Tibial nerve (tissue), 4 donors: ENCODE data around the gene ADAM10. TPM values are rescaled to one million over a fixed set of nuclear protein-coding genes. Genes with fewer than 3 reads are reported as not detected.

Experiments used
- DNase-seq, 2 donors: peaks; one replicate each; pipeline ENCODE4 v3.0.0-alpha.2; 2019; ENCODE audit warnings: low spot score in 2 of 2
- H3K27ac ChIP-seq, 4 donors: fragments of 200-600 bp; sonication (generic) in 3 of 4; one replicate each; pipeline ENCODE4 v1.5.1; 2017 to 2019; ENCODE audit warnings: mild to moderate bottlenecking in 1 of 4
- H3K27me3 ChIP-seq, 2 donors: fragments of 200-600 bp; sonication (generic) in 1 of 2; one replicate each; pipeline versions ENCODE4 v1.5.1 to v1.6.0; 2017 to 2019
- H3K36me3 ChIP-seq, 3 donors: fragments of 200-600 bp; sonication (generic); one replicate each; pipeline ENCODE4 v1.5.1; 2018 to 2019
- H3K4me1 ChIP-seq, 4 donors: fragments of 200-600 bp; sonication (generic) in 3 of 4; one replicate each; pipeline ENCODE4 v1.5.1; 2017 to 2019
- H3K4me3 ChIP-seq, 4 donors: fragments of 200-600 bp; sonication (generic) in 3 of 4; one replicate each; pipeline ENCODE4 v1.5.1; 2017 to 2019; ENCODE audit warnings: mild to moderate bottlenecking in 1 of 4, moderate library complexity in 1 of 4
- H3K9me3 ChIP-seq, 4 donors: fragments of 200-600 bp; sonication (generic) in 3 of 4; one replicate each; pipeline ENCODE4 v1.5.1; 2017 to 2019
- CTCF ChIP-seq, 5 experiments: fragments of 200-600 bp in 3 of 5; fragments of 450-650 bp in 2 of 5; sonication (generic) in 3 of 5; IDR thresholded peaks; one replicate each; pipeline ENCODE4 v1.5.1; 2016 to 2019; ENCODE audit warnings: antibody characterized with exemption in 5 of 5, mild to moderate bottlenecking in 3 of 5, moderate library complexity in 2 of 5
- EP300 ChIP-seq, 2 donors: sonication (generic); formaldehyde crosslinking; IDR thresholded peaks; one replicate each; pipeline ENCODE4 v1.6.1; 2017; ENCODE audit warnings: antibody characterized with exemption in 2 of 2, mild to moderate bottlenecking in 1 of 2
- POLR2A ChIP-seq, 2 donors: fragments of 450-650 bp; IDR thresholded peaks; one replicate each; pipeline ENCODE4 v1.6.1; 2017; ENCODE audit warnings: antibody characterized with exemption in 2 of 2, mild to moderate bottlenecking in 2 of 2, moderate library complexity in 2 of 2
- WGBS, 2 donors: methylation state at CpG; one replicate each; pipeline ENCODE4 v1.1.5; 2018; 5-methylcytosine and 5-hydroxymethylcytosine counted together
- total RNA-seq, 4 donors: library from RNA; depleted of rRNA; stranded (reverse); fragments of >200 nt; gene quantifications; one replicate each; pipeline ENCODE4 v1.1.0, GENCODE V29; 2016

The ADAM10 gene
- total RNA-seq, 4 donors from 2014 or later: 64.8 to 132 (median 94.3) TPM

GRCh38 chr15:58746174-58746573, 3.3 kb downstream of the ADAM10 start:
- no peak for DNase-seq
- WGBS, 2 donors: 86 to 92% methylated on average over 1 of the region's 1 CpG
- peak overlapping the region in 1 of 4 donors; percentile 22 for H3K4me3 ChIP-seq
- peaks cover 0 to 71% (median 27%) of the 10 kb centered on the region in 4 donors for H3K4me1 ChIP-seq
- no peaks in the 10 kb centered on the region for H3K36me3 ChIP-seq
- TF ChIP-seq EP300 (IDR thresholded peaks at IDR 0.05) (no peak), CTCF (IDR thresholded peaks at IDR 0.05) (no peak), POLR2A (IDR thresholded peaks at IDR 0.05) (no peak)
- no peaks in the 10 kb centered on the region for H3K9me3 ChIP-seq
- peak overlapping the region in 3 of 4 donors; percentile 5 to 96 (median 73) for H3K27ac ChIP-seq
- no peaks in the 10 kb centered on the region for H3K27me3 ChIP-seq

- no peak for TF ChIP-seq CTCF (IDR thresholded peaks at IDR 0.05)
- TF ChIP-seq EP300 (IDR thresholded peaks at IDR 0.05): no peak
- TF ChIP-seq POLR2A (IDR thresholded peaks at IDR 0.05): no peak
- no peaks in the 10 kb centered on the region for H3K27me3 ChIP-seq
- no peak overlapping the region for H3K4me3 ChIP-seq
- no peaks in the 10 kb centered on the region for H3K36me3 ChIP-seq
- H3K4me1 ChIP-seq: peaks cover 0 to 92% (median 30%) of the 10 kb centered on the region in 4 donors
- no peak for DNase-seq
- WGBS, 2 donors: 74 to 78% methylated on average over 5 of the region's 5 CpGs
- H3K9me3 ChIP-seq: no peaks in the 10 kb centered on the region
- H3K27ac ChIP-seq: peak overlapping the region in 2 of 4 donors; percentile 30 to 31
Observed at GRCh38 chr15:58742819-58743502, 6.5 kb downstream of the ADAM10 start.

GRCh38 chr15:58742022-58742813, 7.3 kb downstream of the ADAM10 start:
- Histone ChIP-seq H3K4me1 (peaks cover 0 to 92% (median 33%) of the 10 kb centered on the region in 4 donors), H3K9me3 (no peaks in the 10 kb centered on the region), H3K27ac (peak overlapping the region in 2 of 4 donors; percentile 30 to 31), H3K4me3 (no peak overlapping the region), H3K36me3 (no peaks in the 10 kb centered on the region), H3K27me3 (no peaks in the 10 kb centered on the region)
- WGBS, 2 donors: 50 to 63% methylated on average over 8 of the region's 8 CpGs
- TF ChIP-seq POLR2A (IDR thresholded peaks at IDR 0.05) (no peak), EP300 (IDR thresholded peaks at IDR 0.05) (peak in 1 of 2 donors; percentile 20)
- no peak for DNase-seq

GRCh38 chr15:58741032-58741431, 8.5 kb downstream of the ADAM10 start:
- TF ChIP-seq CTCF (IDR thresholded peaks at IDR 0.05) (no peak), POLR2A (IDR thresholded peaks at IDR 0.05) (no peak), EP300 (IDR thresholded peaks at IDR 0.05) (no peak)
- H3K4me3 ChIP-seq: no peak overlapping the region
- H3K4me1 ChIP-seq: peaks cover 0 to 93% (median 25%) of the 10 kb centered on the region in 4 donors
- DNase-seq: no peak
- no peaks in the 10 kb centered on the region for H3K9me3 ChIP-seq
- no peaks in the 10 kb centered on the region for H3K36me3 ChIP-seq
- H3K27ac ChIP-seq: no peak overlapping the region
- WGBS, 2 donors: 69 to 70% methylated on average over 2 of the region's 2 CpGs
- no peaks in the 10 kb centered on the region for H3K27me3 ChIP-seq

- Histone ChIP-seq H3K4me1 (peaks cover 0 to 93% (median 23%) of the 10 kb centered on the region in 4 donors), H3K9me3 (no peaks in the 10 kb centered on the region), H3K27me3 (no peaks in the 10 kb centered on the region), H3K36me3 (no peaks in the 10 kb centered on the region), H3K27ac (no peak overlapping the region), H3K4me3 (no peak overlapping the region)
- WGBS, 2 donors: 88 to 90% methylated on average over 4 of the region's 4 CpGs
- no peak for DNase-seq
- TF ChIP-seq CTCF (IDR thresholded peaks at IDR 0.05): no peak
- no peak for TF ChIP-seq EP300 (IDR thresholded peaks at IDR 0.05)
- no peak for TF ChIP-seq POLR2A (IDR thresholded peaks at IDR 0.05)
Observed at GRCh38 chr15:58740436-58740835, 9.1 kb downstream of the ADAM10 start.
